Activated CD4-positive, alpha-beta T cell treated with anti-CD3 and anti-CD28 coated beads, Interleukin-2, amount 10 ng/mL, durations not matched to agents 24 days and 14 days (primary cell): Measurements from ENCODE around the gene CEBPZ. TPM values are rescaled to one million over a fixed set of nuclear protein-coding genes. Genes with fewer than 3 reads are reported as not detected.

Experiments used
- DNase-seq: peaks from one replicate; pipeline ENCODE4 v3.0.0; 2022
- H3K27ac Mint-ChIP-seq: one replicate; pipeline ENCODE4 v1.8.0; 2022; ENCODE audit warnings: mild to moderate bottlenecking, mixed read lengths
- H3K27me3 Mint-ChIP-seq: one replicate; pipeline ENCODE4 v1.8.0; 2022; ENCODE audit warnings: mixed read lengths
- H3K36me3 Mint-ChIP-seq: one replicate; pipeline ENCODE4 v1.8.0; 2022; ENCODE audit warnings: low read depth, mild to moderate bottlenecking, mixed read lengths
- H3K4me1 Mint-ChIP-seq: one replicate; pipeline ENCODE4 v1.8.0; 2021; ENCODE audit warnings: mixed read lengths
- H3K4me3 Mint-ChIP-seq: one replicate; pipeline ENCODE4 v1.8.0; 2022; ENCODE audit warnings: mild to moderate bottlenecking, moderate library complexity, mixed read lengths
- H3K9me3 Mint-ChIP-seq: one replicate; pipeline ENCODE4 v1.8.0; 2021; ENCODE audit warnings: mixed read lengths
- intact Hi-C: fragments of 100-400 bp; cut with micrococcal nuclease; formaldehyde crosslinking; loops from one replicate; pipeline ENCODE4 v1.15.1; 2023
- total RNA-seq: library from RNA; stranded (reverse); gene quantifications from 2 replicates; pipeline ENCODE4 v1.2.3, GENCODE V29; 2022

Gene CEBPZ
- total RNA-seq, 1 donor from 2014 or later: 68.2 TPM

- H3K36me3 Mint-ChIP-seq: peaks cover 47% of the 10 kb centered on the region
- DNase-seq: no peak
- H3K4me3 Mint-ChIP-seq: no peak overlapping the region
- intact Hi-C loops: no loop called here
- peak overlapping the region; percentile 9 for H3K27ac Mint-ChIP-seq
- peaks cover 61% of the 10 kb centered on the region for H3K4me1 Mint-ChIP-seq
- no peaks in the 10 kb centered on the region for H3K9me3 Mint-ChIP-seq
- no peaks in the 10 kb centered on the region for H3K27me3 Mint-ChIP-seq
Observed at GRCh38 chr2:37153224-37153623, 78.2 kb downstream of the CEBPZ start.

Other genes with a start within 250 kb of the CEBPZ start
- 14.7 and 14.8 TPM in 2 replicates for gene HEATR5B, start 147.2 kb downstream of the CEBPZ start, total RNA-seq
- 13.8 and 15.7 TPM in 2 replicates for gene GPATCH11, start 147.1 kb downstream of the CEBPZ start, total RNA-seq
- gene EIF2AK2, start 74.6 kb downstream of the CEBPZ start, total RNA-seq: 44.5 and 46.7 TPM in 2 replicates
- gene SULT6B1, start 42.9 kb downstream of the CEBPZ start, total RNA-seq: not detected in 2 replicates
- gene CEBPZOS, start 35.1 kb downstream of the CEBPZ start, total RNA-seq: 43.4 and 46.6 TPM in 2 replicates
- gene NDUFAF7, start 62 bp upstream of the CEBPZ start, total RNA-seq: 24.3 and 28.9 TPM in 2 replicates
- gene PRKD3, start 93.2 kb upstream of the CEBPZ start, total RNA-seq: 20.2 and 21.9 TPM in 2 replicates
- gene QPCT, start 113.0 kb upstream of the CEBPZ start, total RNA-seq: 2.0 and 2.1 TPM in 2 replicates